Ascending aorta (tissue), 2 donors: Measurements from ENCODE around the gene BTD. TPM values are rescaled to one million over a fixed set of nuclear protein-coding genes. Genes with fewer than 3 reads are reported as not detected.

Source experiments
- DNase-seq, 2 donors: peaks; one replicate each; pipeline ENCODE4 v3.0.0-alpha.2; 2019; ENCODE audit warnings: low spot score in 2 of 2
- H3K27ac ChIP-seq, 2 donors: fragments of 200-600 bp; sonication (generic); one replicate each; pipeline ENCODE4 v1.5.1; 2016 to 2017; ENCODE audit warnings: mild to moderate bottlenecking in 1 of 2
- H3K27me3 ChIP-seq: fragments of 200-600 bp; sonication (generic); one replicate; pipeline ENCODE4 v1.5.1; 2017
- H3K36me3 ChIP-seq, 2 donors: fragments of 200-600 bp; sonication (generic); one replicate each; pipeline ENCODE4 v1.5.1; 2016
- H3K4me1 ChIP-seq, 2 donors: fragments of 200-600 bp; sonication (generic); one replicate each; pipeline ENCODE4 v1.5.1; 2016 to 2017; ENCODE audit warnings: mild to moderate bottlenecking in 1 of 2
- H3K4me3 ChIP-seq, 2 donors: fragments of 200-600 bp; sonication (generic); one replicate each; pipeline ENCODE4 v1.5.1; 2016 to 2017; ENCODE audit warnings: mild to moderate bottlenecking in 1 of 2
- H3K9me3 ChIP-seq, 2 donors: fragments of 200-600 bp; sonication (generic); one replicate each; pipeline ENCODE4 v1.5.1; 2016
- CTCF ChIP-seq, 3 experiments: fragments of 200-600 bp in 2 of 3; fragments of 450-650 bp in 1 of 3; sonication (generic) in 2 of 3; IDR thresholded peaks; one replicate each; pipeline ENCODE4 v1.5.1; 2016 to 2019; ENCODE audit warnings: antibody characterized with exemption in 3 of 3, mild to moderate bottlenecking in 1 of 3, moderate library complexity in 1 of 3
- intact Hi-C: fragments of 100-400 bp; cut with DNase I; formaldehyde crosslinking; loops from one replicate; pipeline ENCODE4 v1.15.1; 2023
- total RNA-seq: library from RNA; depleted of rRNA; stranded (reverse); fragments of >200 nt; gene quantifications from one replicate; pipeline ENCODE4 v1.1.0, GENCODE V29; 2016

The BTD gene
- total RNA-seq, 1 donor from 2014 or later: 11.8 TPM

- Histone ChIP-seq H3K9me3 (no peaks in the 10 kb centered on the region), H3K36me3 (peaks cover 30 to 49% of the 10 kb centered on the region in 2 donors), H3K27ac (no peak overlapping the region), H3K4me1 (peaks cover 0 to 11% of the 10 kb centered on the region in 2 donors), H3K4me3 (no peak overlapping the region), H3K27me3 (no peaks in the 10 kb centered on the region)
- no peak for TF ChIP-seq CTCF (IDR thresholded peaks at IDR 0.05)
- DNase-seq: no peak
- intact Hi-C loops: no loop called here
Measured at GRCh38 chr3:15679306-15679705, 77.8 kb downstream of the BTD start.

- Histone ChIP-seq H3K27ac (no peak overlapping the region), H3K36me3 (peaks cover 21 to 55% of the 10 kb centered on the region in 2 donors), H3K27me3 (no peaks in the 10 kb centered on the region), H3K4me1 (peaks cover 0 to 11% of the 10 kb centered on the region in 2 donors), H3K4me3 (no peak overlapping the region), H3K9me3 (no peaks in the 10 kb centered on the region)
- no peak for DNase-seq
- intact Hi-C loops: no loop called here
- TF ChIP-seq CTCF (IDR thresholded peaks at IDR 0.05): no peak
Measured at GRCh38 chr3:15681668-15682067, 80.1 kb downstream of the BTD start.

- DNase-seq: no peak
- Histone ChIP-seq H3K9me3 (no peaks in the 10 kb centered on the region), H3K27me3 (no peaks in the 10 kb centered on the region), H3K27ac (peak overlapping the region in 1 of 2 donors; percentile 13), H3K4me1 (peaks cover 0 to 11% of the 10 kb centered on the region in 2 donors), H3K36me3 (peaks cover 12 to 50% of the 10 kb centered on the region in 2 donors), H3K4me3 (no peak overlapping the region)
- no peak for TF ChIP-seq CTCF (IDR thresholded peaks at IDR 0.05)
- intact Hi-C loops: no loop called here
Measured at GRCh38 chr3:15682561-15683185, 81.1 kb downstream of the BTD start.

GRCh38 chr3:15683253-15683652 lies 81.7 kb downstream of the BTD start:
- peaks cover 0 to 11% of the 10 kb centered on the region in 2 donors for H3K4me1 ChIP-seq
- H3K27ac ChIP-seq: peak overlapping the region in 1 of 2 donors; percentile 13
- no peak for TF ChIP-seq CTCF (IDR thresholded peaks at IDR 0.05)
- peaks cover 12 to 45% of the 10 kb centered on the region in 2 donors for H3K36me3 ChIP-seq
- no peaks in the 10 kb centered on the region for H3K27me3 ChIP-seq
- H3K4me3 ChIP-seq: no peak overlapping the region
- no peak for DNase-seq
- no peaks in the 10 kb centered on the region for H3K9me3 ChIP-seq
- intact Hi-C loops: no loop called here

- peaks cover 0 to 11% of the 10 kb centered on the region in 2 donors for H3K4me1 ChIP-seq
- H3K9me3 ChIP-seq: no peaks in the 10 kb centered on the region
- no peak for DNase-seq
- no peak overlapping the region for H3K27ac ChIP-seq
- H3K27me3 ChIP-seq: no peaks in the 10 kb centered on the region
- peaks cover 26 to 38% of the 10 kb centered on the region in 2 donors for H3K36me3 ChIP-seq
- no peak overlapping the region for H3K4me3 ChIP-seq
- no peak for TF ChIP-seq CTCF (IDR thresholded peaks at IDR 0.05)
- intact Hi-C loops: no loop called here
Measured at GRCh38 chr3:15685927-15686326, 84.4 kb downstream of the BTD start.
